NCI-H748 treated with DMSO at 0.1 percent for 48 hours (cell line): ENCODE results near the gene GPRIN1.
"Not testable (repeated sequence)": the region's sequence is repeated elsewhere in the genome, so short reads cannot be mapped to it uniquely, and the experiment has no call there.

Source experiments
- DNase-seq: peaks from one replicate; lab custom pipeline; 2025; lab: John Stamatoyannopoulos, UW

GPRIN1 gene

DNA sequence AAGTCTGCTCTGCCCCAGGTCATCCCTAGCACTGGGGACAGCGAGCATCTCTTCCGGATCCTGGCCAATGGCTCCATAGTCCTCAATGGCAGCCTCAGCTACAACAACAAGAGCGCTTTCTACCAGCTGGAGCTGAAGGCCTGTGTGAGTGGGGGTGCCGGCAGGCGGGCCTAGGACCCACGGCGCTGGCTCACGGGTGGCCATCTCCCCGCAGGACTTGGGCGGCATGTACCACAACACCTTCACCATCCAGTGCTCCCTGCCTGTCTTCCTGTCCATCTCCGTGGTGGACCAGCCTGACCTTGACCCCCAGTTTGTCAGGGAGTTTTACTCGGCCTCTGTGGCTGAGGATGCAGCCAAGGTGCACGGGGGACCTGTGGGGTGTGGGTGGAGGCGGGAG, 34.9 kb downstream of the GPRIN1 start:
- no peak for DNase-seq

DNA sequence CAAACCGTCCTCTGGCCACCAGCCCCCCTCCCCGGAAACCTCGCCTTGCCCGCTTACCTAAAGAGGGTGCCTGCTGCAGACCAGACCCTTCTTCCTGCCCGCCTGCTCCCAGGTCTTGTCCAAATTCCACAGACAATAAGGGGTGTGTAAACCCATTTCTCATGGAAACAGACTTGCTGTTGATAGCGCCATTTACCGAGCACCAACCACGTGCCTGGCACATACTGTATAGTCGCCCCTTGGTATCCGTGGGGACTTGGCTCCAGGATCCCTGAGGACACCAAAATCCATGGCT, 35.7 kb downstream of the GPRIN1 start:
- no peak for DNase-seq

DNA sequence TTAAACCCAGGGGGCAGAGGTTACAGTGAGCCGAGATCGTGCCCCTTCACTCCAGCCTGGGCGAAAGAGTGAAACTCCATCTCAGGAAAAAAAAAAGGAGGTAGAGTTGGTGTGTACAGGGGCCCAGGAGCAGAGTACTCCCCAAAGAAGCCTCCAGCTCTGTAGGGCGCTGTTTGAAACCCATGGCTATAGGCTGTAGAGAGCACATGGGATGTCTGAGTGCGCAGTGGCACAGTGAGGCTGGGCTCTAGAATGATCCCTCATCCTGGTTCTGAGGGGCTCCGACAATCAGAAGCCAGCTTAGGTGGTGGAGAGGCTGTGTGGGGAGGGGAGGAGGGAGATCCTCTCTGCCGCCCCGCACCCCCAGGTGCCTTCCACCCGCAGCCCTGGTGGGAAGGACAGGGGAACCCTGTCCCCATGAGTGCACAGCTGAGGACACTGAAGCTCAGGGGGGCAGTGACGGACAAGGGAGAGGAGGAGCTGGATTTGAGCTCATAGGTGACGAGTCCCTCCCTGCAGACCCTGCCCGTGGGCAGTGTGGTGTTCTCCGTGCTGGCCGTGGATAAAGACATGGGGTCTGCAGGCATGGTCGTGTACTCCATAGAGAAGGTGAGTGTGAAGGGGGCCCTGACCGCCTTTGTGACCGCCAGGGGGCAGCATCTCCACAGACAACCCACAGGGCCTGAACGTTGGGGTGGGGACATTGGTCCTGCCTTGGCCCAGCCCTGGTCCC, 36.2 kb downstream of the GPRIN1 start:
- DNase-seq: peak; percentile 42

DNA sequence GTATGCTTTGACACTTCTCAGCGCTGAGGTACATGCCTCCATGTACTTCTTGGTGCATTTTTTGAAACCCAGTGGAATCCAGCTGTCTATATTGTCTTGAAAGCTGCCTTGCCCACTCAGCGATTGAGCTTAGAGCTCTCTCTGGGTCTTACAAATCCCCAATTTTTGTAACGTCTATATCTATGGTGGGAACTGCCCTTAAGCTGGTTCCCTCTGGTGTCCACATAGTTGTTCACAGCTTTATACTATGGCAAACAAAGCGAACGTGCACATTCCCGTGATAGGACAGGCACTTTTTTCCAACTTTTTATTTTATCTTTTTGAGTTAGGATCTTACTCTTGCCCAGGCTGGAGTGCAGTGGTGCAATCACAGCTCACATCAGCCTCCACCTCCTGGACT, 39.9 kb downstream of the GPRIN1 start:
- DNase-seq: no peak

DNA sequence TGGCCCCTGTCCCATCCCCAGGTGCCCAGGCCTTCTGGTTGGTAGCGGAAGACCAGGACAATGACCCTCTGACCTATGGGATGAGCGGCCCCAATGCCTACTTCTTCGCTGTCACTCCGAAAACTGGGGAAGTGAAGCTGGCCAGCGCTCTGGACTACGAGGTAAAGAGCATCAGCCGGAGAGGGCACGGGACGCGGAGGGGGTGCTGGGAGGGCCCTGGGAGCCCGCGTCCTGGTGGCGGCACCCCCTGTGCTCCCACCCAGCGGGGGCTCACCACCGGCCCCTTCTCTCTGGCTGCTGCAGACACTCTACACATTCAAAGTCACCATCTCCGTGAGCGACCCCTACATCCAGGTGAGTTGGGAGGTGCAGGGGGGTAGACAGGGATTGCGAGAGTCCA, 41.3 kb downstream of the GPRIN1 start:
- DNase-seq: no peak

DNA sequence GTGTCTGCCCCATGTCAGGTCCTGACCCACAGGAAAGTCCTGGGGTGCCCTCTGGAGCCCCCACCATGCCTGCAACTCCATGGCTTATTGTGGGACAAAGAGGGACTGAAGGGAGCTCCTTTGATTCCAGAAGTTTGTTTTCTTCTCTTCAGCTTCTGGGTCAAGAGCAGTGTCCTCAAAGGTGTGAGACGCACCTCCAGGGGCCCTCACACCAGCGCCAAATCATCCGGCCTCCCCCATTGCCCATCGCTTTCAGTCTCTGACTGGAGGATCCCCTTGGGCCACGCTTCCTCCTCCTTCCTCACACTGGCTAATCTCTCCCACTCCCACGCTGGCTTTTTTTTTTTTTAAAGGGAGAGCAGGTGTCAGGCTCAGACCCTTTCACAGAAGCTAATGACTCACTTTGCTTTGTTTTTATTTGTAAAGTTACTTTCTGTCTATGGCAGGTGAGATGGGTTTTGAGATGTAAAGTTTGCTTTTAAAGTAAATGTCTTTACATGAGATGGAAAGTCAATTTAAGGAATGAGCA, 44.1 kb downstream of the GPRIN1 start:
- DNase-seq: no peak

DNA sequence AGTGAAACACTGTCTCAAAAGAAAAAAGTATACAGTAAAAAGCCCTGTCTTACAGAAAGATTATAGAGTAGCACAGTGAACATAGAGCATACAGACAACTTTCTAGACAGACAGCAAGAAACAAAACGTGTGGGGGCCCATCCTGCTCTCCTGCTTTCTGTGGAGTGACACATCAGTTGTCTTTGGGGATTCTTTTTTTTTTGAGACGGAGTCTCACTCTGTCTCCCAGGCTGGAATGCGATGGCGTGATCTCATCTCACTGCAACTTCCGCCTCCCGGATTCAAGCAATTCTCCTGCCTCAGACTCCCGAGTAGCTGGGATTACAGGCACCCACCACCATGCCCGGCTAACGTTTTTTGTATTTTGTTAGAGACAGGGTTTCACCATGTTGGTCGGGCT, 46.0 kb downstream of the GPRIN1 start:
- no peak for DNase-seq

DNA sequence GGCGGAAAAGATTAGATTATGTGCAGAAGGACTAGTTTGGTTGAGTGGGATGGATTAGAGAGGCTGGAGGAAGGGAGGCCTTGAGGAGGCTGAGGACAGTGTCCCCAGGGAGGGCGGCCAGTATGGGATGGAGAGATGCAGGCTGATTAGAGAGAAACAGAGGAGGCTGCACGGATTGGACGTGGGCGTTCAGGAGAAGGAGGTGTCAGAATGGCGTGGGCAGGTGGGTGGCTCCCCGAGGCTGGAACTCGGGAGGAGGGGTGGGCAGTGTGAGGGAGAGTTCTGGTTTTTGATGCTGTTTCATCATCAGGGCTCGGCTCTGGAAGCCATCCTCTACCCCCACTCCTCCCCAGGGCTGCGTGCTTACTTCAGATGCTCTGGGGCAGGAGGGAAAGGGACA, 47.8 kb downstream of the GPRIN1 start:
- no peak for DNase-seq

DNA sequence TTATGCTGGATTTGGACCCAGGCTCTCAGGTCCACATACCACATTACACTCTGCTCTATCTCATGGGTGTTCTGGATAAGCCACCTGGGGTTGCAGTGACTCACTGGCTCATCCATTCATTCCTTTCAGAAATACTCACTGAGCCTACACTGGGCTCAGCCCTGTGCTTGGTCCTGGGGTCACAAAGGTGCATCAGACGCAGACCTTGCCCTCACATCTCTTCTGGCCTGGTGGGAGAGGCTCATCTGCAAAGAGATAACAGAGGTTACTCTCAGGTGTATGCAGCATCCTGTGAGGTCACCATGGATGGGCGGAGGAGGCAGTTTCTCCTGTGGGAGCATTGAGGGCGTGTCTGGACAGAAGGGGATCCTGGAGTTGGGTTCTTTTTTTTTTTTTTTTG, 48.7 kb downstream of the GPRIN1 start:
- no peak for DNase-seq

DNA sequence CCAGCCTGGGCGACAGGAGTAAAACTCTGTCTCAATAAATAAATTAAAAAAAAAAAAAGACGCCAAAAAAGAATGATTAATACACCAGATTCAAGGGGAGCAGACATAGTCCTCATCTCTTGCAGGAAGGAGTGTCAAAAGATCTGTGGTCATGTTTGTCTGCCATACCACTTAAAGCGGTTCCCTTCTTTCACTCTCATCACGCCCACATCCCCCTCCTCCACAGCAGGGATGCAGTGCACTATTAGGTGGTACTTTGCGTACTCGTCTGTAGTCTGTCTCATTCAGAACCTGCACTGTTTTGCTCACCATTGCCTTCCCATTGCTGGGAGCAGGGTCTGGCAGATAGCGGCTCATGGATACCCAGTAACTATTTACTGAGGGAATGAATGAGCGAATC, 49.6 kb downstream of the GPRIN1 start:
- DNase-seq: no peak

DNA sequence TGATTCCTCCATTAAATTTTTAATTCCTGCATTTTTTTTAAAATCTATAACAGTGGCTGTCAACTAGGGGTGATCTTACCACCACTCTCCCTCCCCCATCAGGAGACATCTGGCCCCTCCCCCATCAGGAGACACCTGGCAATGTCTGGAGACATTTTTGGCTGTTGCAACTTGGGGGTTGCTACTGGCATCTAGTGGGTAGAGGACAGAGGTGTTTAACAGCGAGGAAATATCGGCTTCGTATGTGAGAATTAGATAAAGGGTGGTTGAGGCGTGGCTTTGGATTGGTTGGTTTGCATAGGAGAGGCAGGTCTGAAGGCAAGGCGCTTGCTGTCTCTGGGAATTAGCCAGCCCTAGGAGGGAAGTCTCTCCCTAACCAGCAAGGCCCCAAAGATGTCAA, 50.3 kb downstream of the GPRIN1 start:
- DNase-seq: no peak

DNA sequence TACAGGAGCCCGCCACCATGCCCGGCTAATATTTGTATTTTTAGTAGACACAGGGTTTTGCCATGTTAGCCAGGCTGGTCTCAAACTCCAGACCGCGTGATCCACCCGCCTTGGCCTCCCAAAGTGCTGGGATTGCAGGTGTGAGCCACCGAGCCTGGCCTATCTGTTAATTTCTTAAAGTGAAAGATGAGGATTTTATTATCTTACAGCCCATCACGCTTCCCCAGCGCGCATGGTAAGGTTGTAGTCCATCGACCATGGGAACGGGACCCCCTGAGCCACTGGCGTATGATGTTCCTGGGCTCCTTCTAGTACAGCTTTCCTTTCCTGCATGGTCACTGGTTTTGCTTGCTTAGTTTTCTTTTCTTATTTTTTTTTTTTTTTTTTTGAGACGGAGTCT, 52.1 kb downstream of the GPRIN1 start:
- DNase-seq: no peak

DNA sequence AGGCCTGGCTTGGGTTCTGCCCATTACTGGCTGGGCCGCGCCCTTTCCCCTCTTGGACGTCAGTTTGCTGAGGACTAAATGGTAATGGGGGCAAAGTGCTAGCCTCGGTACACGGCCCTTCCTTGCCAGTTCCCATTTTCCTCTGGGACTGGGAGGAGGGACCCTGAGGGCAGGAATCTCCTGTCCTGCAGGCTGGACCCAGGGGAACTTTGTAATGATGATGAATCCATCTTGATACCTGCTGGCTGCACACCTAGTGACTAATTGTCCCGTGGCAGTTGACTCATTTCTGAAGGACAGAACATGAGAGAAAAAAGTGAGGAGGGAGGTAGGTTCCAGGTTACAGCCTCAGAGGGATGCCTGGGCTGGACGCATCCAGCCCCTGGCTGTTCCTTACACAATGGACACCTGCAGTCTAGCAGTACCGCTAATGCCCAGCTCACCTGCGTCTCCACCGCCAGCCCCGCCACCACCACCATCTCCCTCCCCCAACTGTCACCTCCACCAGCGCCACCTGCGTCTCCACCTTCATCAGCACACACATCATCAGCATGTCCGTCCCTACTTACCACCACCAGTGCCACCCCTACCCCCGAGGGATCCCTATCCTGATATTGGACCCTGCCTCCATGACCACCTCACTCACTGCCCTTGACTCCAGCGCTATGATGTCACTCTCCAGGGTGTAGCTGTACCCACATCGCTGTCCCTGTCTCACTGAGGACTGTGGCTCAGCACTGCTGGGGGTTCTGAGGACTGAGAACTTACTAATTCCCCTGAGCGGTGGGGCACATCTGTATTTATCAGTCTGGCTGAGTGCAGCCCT, 56.5 kb downstream of the GPRIN1 start:
- no peak for DNase-seq

DNA sequence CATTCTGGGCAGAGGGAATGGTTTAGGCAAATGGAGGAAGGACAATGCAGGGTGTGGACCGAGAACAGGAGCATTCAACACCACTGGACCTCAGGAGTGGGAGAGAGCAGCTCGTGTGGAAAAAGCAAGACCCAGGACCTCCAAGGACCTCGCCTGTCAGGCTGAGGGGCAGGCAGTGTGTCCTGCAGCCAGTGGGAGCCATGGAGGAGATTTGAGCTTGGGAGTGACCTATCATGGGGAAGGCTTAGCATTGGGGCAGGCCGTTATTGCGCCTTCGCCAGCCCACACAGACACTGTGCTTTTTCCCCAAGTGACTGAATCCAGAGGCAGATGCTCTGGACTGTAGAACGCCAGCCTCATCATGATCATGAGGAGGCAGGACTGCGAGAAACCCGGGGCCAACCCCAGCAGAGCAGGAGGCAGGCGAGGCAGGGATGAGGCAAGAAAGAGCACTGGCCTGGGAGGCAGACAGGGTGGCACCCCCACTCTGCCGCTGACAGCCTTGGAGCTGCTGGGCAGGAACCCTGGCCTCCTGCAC, 57.6 kb downstream of the GPRIN1 start:
- DNase-seq: no peak

DNA sequence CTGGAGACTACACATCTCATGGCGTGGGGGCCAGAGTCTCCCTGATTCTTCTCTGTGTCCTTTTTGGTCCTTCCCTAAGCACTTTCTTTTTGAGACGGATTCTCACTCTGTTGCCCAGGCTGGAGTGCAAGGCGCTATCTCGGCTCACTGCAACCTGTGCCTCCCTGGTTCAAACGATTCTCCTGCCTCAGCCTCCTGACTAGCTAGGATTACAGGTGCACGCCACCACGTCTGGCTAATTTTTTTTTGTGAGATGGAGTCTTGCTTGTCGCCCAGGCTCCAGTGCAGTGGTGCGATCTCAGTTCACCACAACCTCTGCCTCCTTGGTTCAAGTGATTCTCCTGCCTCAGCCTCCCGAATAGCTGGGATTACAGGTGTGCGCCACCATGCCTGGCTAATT, 59.0 kb downstream of the GPRIN1 start:
- not testable (repeated sequence) for DNase-seq

DNA sequence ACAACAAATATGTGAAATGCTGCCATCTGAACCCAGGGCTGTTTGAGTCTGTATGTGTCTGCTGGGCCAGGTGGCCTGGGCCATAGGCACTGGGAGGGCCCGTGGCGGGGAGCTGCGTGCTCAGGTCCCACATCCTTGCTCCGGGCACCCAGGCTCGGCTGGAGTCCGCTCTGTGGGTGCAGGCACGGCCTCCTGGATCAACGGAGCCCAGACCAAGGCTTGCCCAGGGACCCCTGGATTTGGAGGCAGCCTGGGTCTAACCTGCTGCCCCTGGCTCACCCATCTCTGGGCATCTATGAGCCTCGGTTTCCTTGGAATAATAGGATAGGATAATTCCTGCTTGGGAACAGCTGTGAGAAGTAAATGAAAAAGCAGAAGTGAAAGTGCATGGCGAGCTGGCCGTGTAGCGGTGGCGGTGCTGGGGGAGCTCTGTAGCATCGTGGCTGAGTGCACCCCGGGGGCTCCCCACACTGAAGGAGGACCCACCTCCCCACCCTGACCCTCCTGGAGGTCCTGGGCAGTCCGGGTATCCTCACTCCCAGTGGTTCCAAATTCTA, 59.6 kb downstream of the GPRIN1 start:
- no peak for DNase-seq

DNA sequence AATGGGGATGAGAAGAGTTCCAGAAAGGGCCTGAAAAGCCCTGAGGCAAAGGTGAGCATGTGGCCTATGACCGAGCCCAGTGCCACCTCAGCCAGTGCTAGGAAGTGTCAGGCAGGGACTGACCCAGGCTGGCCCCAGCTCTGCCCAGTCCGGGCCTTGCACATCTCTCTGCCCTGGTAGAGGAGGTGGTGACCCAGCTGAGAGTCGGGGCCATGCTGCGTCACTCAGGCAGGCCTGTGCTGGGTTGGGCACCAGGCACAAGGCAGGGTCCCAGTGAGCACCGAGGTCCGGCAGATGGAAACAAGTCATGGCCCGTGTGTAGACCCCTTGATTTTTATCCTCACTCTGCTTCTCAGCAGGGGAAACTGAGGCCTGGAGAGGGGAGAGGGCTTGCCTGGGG, 60.1 kb downstream of the GPRIN1 start:
- no peak for DNase-seq

DNA sequence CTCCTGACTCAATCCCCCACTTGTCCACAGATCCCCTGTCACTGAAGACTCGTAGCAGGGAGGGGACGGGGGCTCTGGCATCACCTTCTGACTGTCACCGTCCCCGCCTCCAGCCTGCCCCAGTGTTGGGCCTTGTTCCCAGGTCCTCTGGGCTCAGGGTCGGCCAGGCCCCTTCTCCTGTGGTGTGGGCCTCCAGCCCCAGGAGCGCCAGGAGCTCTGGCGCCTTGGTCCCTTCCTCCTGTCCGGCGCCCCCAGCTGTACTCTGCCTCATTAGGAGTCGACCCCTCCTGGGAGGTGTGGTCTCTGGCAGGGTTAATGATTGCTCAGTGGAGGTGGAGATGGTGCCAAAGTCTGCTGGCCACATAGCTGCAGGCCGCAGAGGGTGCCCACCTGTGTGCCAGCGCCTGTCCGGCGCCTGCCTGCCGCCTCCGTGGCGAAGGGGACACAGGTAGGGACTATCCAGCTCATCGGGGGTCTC, 61.0 kb downstream of the GPRIN1 start, which contains the start of gene CDHR2:
CDHR2 (plus strand) TSS at position 376 of the 478 bp plus-strand sequence. CDS start 16,011 bp downstream, outside the sequence.
- DNase-seq: no peak

DNA sequence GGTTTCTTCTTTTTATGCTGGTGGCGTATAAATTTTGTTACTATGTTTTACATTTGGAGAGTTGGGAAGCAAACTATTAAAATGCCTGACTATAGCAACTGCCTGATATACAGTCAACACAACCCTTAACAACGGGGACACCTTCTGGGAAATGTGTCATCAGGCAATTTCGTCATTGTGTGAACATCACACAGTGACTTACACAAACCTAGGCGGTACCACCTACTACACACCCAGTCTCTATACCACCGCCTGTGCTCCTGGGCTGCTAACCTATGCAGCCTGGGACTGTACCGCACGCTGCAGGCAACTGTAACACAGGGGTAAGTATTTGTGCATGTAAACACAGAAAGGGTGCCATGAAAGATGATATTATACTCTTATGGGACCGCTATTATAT, 62.2 kb downstream of the GPRIN1 start:
- DNase-seq: no peak
